LNCaP clone FGC (cell line): ENCODE data around the gene VAV1.
"Not testable (repeated sequence)": the region's sequence is repeated elsewhere in the genome, so short reads cannot be mapped to it uniquely, and the experiment has no call there.

Source experiments
- DNase-seq: peaks from one replicate; pipeline ENCODE4 v3.0.0-alpha.2; 2011; ENCODE audit warnings: low read depth
- H3K4me3 ChIP-seq: 2 replicates; pipeline ENCODE4 v1.5.1; 2011; ENCODE audit warnings: mild to moderate bottlenecking, low read depth, low read length, control low read depth
- CTCF ChIP-seq: IDR thresholded peaks from 2 replicates; pipeline ENCODE4 v1.5.1; 2012; ENCODE audit warnings: mild to moderate bottlenecking; ENCODE audit not compliant: control insufficient read depth, insufficient read depth; ENCODE audit errors: extremely low read depth

The VAV1 gene

GRCh38 chr19:6766357-6767080, 6.0 kb upstream of the VAV1 start:
- H3K4me3 ChIP-seq = peak overlapping the region; percentile 48
- no peak for TF ChIP-seq CTCF
- no peak for DNase-seq

GRCh38 chr19:6767081-6767356, 5.5 kb upstream of the VAV1 start:
- no peak for DNase-seq
- peak overlapping the region; percentile 48 for H3K4me3 ChIP-seq
- TF ChIP-seq CTCF = no peak

DNA sequence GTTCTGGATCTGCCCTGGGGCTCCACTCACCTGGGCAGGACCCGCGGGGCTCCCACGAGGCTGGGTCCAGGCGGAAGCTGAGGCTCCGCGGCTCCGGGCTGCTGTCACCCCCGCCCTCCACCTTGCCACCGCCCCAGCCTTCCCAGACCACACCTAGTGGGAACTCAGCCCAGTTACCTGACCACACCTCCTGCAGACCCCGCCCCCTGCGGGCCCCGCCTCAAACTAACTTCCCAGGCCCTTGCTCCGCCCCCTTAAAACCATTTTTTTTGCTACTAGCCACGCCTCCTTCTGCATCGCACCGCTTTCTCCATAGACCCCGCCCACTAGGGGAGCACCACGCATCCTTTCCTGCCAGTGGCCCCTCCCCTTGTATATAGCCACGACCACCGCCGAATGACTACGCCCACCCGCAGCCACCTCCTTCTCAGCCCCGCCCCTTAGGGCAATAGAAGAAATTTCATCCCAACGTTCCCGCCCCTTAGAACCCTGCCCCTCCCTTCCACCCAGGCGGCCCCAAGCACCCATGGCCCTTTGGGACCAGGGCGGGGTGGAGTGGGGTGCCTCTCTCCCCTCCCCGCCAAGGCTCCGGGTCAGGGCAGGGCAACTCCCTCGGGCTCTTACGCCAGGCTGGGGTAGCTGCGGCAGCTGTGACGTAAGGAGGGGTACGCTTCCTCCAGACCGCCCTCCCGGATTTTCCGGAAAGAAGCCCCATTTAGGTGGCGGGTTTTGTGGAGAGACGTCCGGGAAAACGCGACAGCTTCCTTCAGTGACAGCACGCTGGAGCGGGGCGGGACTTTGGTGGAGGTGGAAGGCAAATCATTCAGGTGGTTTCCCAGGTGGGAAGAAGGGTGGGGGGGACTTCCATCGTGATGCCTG, 4.9 kb upstream of the VAV1 start, which contains the start of gene SH2D3A:
TSS of gene SH2D3A (minus strand) at position 79 of the 879 bp plus-strand sequence. CDS start 3,687 bp downstream, outside the sequence.
- DNase-seq = peak; percentile 23
- TF ChIP-seq CTCF = no peak
- H3K4me3 ChIP-seq = peak within 1 kb of the TSS; percentile 48

DNA sequence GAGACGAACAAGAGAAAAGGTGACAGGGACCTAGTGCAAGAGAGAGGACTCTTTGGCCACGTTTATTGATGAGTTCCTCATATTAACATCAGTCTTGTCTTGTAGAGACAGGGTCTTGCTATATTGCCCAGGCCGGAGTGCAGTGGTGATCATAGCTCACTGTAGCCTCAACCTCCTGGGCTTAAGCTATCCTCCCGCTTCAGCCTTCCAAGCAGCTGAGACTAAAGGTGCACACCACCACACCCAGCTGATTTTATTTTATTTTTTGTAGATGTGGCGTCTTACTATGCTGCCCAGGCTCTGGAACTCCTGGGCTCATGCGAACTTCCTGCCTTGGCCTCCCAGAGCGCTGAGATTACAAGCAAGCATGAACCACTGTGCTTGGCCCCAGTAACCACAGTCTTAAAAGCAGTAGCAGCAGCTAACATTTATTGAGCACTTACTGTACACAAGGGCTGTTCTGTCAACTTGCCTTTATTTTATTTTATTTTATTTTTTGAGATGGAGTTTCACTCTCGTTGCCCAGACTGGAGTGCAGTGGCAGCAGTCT, 4.2 kb upstream of the VAV1 start:
- H3K4me3 ChIP-seq = no peak overlapping the region
- no peak for TF ChIP-seq CTCF
- no peak for DNase-seq

- DNase-seq = no peak
- 0 out of 2 replicates have a peak, but pooled peaks have one; percentile 18 for TF ChIP-seq CTCF
- H3K4me3 ChIP-seq = no peak overlapping the region
These were observed 3.4 kb upstream of the VAV1 start for GRCh38 chr19:6769006-6769619.

- DNase-seq, H3K4me3 ChIP-seq: not testable (repeated sequence)
These were observed 870 bp upstream of the VAV1 start for GRCh38 chr19:6771648-6772027.

GRCh38 chr19:6772866-6773322, 386 bp downstream of the VAV1 start:
- no peak for TF ChIP-seq CTCF
- no peak for DNase-seq
- H3K4me3 ChIP-seq = no peak overlapping the region
